ENCODE measurements around the gene GPR152.

The GPR152 gene

DNA sequence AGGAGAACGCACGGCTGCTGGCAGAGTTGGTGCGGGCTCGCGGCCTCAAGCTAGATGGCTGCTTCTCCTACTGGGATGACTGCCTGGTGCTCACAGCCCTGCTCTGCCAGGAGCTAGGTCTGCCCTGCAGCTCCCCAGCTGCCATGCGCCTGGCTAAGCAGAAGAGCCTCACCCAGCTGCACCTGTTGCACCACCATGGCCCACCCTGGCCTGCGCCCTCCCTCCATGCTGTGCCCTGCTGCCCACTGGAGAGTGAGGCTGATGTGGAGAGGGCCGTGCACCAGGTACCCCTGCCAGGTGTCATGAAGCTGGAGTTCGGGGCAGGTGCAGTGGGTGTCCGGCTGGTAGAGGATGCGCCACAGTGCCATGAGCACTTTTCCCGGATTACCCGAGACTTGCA, 29.1 kb downstream of the GPR152 start:
- no peak for DNase-seq

DNA sequence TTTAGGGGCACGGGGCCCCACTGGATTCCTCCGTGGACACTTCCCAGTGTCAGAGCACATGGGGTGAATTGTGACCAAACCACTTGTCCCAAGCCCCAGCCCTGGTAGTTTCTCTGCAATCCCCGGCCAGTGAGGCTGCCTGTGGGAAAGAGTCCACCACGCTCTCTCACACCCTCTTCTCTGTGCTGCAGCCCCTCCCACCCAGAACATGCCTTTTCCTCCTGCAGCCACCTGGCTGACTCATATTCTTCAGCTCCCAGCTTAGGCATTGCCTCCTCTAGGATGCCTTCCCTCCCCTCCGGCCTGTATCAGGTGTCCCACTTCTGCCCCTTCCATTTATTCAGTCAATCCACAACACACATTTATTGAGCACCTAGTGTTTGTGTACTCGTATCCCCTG, 29.6 kb downstream of the GPR152 start:
- no peak for DNase-seq

GRCh38 chr11:67421430-67422031, 31.0 kb downstream of the GPR152 start:
- DNase-seq: no peak

- peak; percentile 85 for DNase-seq
These were observed 31.7 kb downstream of the GPR152 start for GRCh38 chr11:67420646-67421429.

DNA sequence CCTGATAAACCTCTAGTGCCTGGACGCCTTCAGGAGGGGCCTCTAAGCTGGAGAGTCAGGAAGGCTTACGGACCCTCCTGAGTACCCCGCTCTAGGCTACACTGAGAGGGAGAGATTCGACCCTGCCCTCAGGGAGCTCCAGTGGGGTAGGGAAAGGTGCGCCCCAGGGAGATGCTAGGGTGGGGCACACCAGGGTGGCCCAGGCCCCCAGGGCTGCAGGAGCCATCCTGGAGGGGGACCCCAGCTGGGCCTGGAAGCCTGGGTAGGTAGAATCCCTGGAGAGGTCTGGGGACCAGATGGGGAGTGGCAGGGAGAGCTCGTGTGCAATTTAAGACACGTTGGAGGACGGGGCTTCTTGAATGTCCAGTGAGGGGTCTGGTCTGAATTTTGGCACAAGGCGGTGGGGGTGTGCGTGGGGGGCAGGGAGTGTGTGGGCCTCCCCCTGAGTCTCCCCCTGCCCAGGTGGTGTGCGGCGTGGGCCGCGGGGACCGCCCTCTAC, 32.3 kb downstream of the GPR152 start:
- DNase-seq: no peak

GRCh38 chr11:67419325-67420049, 33.0 kb downstream of the GPR152 start:
- DNase-seq: no peak

GRCh38 chr11:67418476-67419281, 33.9 kb downstream of the GPR152 start:
- no peak for DNase-seq

- DNase-seq: no peak
These were observed 35.1 kb downstream of the GPR152 start for GRCh38 chr11:67417425-67417824.

DNA sequence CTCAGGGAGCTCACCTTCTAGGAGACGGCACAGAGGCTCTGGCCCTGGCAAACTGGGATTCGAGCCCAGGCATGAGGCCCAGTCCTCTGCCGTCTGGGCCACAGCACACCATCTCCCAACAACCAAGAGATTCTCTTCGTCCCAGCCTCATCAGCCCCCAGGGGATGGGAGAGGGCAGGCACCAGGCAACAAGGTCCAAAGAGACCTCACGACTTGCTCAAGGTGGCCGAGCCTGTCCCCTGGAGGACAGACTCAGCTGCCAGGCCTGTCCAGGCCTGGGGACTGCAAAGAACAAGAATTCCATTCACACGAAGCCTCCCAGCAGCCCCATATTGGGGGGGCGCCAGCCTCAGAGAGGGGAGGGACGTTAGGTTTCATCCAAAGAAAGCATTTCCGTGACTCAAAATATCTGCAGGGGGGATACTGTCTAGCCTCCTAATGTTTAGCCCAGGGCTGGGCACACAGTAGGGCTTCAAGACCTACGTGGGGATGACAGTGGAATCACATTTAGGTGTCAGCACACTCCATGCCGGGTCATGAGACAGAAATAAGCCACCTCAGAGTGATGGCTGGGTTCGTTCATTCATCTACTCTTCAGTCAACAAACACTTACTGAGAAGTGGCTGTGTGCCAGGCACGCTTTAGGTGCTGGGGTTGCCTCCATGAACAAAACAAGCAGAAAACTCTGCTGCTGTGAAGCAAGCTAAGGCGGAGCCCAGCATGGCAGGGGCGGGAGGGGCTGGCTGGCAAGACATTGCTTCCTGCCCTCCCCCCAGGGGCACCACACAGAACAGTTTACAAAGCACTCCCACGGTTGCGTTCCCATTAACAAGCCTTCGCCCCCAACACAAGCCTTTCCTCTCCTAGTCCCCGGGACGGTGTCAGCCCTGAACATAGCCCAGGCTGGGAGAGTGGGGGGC, 35.9 kb downstream of the GPR152 start:
- DNase-seq: no peak

GRCh38 chr11:67415501-67416304, 36.8 kb downstream of the GPR152 start, which contains the start of gene CARNS1:
CARNS1 (plus strand) TSS chr11:67415678; CDS start chr11:67416200, 522 bp downstream.
- DNase-seq: peak; percentile 56

- no peak for DNase-seq
These were observed 39.2 kb downstream of the GPR152 start for GRCh38 chr11:67413266-67413849.

DNA sequence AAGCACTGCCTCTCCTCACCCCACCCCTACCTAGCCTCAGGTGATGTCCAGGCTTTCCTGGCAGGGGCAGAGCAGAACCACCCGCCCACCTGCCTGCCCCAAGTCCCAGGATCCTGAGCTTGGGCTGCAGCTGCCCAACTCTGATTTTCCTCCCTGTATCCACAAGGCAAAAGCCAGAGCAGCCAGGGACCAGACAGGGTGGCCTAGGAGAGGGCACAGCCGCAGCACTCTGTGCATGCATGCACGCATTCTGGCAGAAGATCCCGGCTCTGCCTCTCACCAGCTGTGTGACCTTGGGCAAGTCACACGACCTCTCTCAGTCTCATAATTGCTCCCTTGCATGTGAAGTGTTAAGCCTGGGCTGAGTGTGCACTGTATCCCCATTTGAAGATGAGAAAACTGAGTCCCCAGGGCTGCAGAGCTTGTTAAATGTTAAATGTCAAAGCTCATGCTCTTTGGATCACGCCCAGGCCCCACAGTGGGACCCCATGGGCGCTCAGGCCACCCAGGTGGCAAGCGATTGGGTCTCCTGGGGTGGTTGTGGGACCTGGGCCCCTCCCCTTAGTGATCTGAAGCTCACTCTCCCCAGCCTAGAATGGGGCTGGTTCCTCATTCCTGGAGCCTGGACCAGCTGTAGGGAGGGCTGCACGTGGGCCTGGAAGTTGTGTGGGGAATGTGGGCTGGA, 39.9 kb downstream of the GPR152 start:
- no peak for DNase-seq

DNA sequence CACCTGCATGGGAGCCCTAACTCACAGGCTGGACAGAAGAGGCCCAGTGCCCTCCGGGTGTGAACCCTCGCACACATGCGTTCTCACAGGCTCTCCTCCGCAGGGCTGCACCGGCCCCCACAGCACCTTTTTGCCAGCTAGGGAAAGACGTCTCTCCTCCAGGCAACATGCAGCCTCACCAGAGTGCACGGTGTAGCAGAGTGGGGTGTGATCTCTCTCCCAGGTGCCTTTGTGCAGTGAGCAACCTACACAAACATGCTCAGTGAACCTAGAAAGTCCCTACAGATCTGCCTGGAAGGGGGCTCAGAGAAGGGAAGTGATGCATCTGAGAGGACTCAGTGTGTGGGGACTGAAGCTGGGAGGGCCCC, 40.8 kb downstream of the GPR152 start:
- DNase-seq: no peak

- DNase-seq: no peak
These were observed 41.3 kb downstream of the GPR152 start for GRCh38 chr11:67410984-67411784.

- peak; percentile 82 for DNase-seq
These were observed 42.1 kb downstream of the GPR152 start for GRCh38 chr11:67410369-67410831.

- no peak for DNase-seq
These were observed 42.7 kb downstream of the GPR152 start for GRCh38 chr11:67409781-67410368.

- DNase-seq: no peak
These were observed 43.3 kb downstream of the GPR152 start for GRCh38 chr11:67409261-67409666.

All from midbrain (tissue), 1 donor.